ENCODE measurements around the gene HEBP1.

HEBP1 gene

GRCh38 chr12:13032164-13032563, 32.1 kb upstream of the HEBP1 start:
- no peaks in the 10 kb centered on the region for H3K9me3 Mint-ChIP-seq
- H3K4me3 Mint-ChIP-seq, result no peak overlapping the region
- no peaks in the 10 kb centered on the region for H3K36me3 Mint-ChIP-seq (ENCODE audit: low read depth)
- H3K27me3 Mint-ChIP-seq, result peaks cover 8% of the 10 kb centered on the region
- no peak for DNase-seq
- no peak for ATAC-seq
- H3K27ac Mint-ChIP-seq, result no peak overlapping the region
- H3K4me1 Mint-ChIP-seq, result no peaks in the 10 kb centered on the region

- no peaks in the 10 kb centered on the region for H3K4me1 Mint-ChIP-seq
- H3K27ac Mint-ChIP-seq, result no peak overlapping the region
- ATAC-seq, result no peak
- no peaks in the 10 kb centered on the region for H3K36me3 Mint-ChIP-seq (ENCODE audit: low read depth)
- peaks cover 8% of the 10 kb centered on the region for H3K27me3 Mint-ChIP-seq
- H3K4me3 Mint-ChIP-seq, result no peak overlapping the region
- no peaks in the 10 kb centered on the region for H3K9me3 Mint-ChIP-seq
- no peak for DNase-seq
Observed at GRCh38 chr12:13030541-13031291, 30.7 kb upstream of the HEBP1 start.

GRCh38 chr12:13028825-13029570, 28.9 kb upstream of the HEBP1 start:
- H3K27me3 Mint-ChIP-seq, result peaks cover 10% of the 10 kb centered on the region
- ATAC-seq (no peak), DNase-seq (no peak)
- H3K36me3 Mint-ChIP-seq (ENCODE audit: low read depth), result no peaks in the 10 kb centered on the region
- H3K4me3 Mint-ChIP-seq, result no peak overlapping the region
- no peaks in the 10 kb centered on the region for H3K4me1 Mint-ChIP-seq
- no peaks in the 10 kb centered on the region for H3K9me3 Mint-ChIP-seq
- H3K27ac Mint-ChIP-seq, result no peak overlapping the region

GRCh38 chr12:13027508-13027907, 27.4 kb upstream of the HEBP1 start:
- ATAC-seq, result no peak
- H3K36me3 Mint-ChIP-seq (ENCODE audit: low read depth), result no peaks in the 10 kb centered on the region

GRCh38 chr12:13027032-13027431, 27.0 kb upstream of the HEBP1 start:
- DNase-seq, result no peak
- Mint-ChIP-seq H3K4me3 (no peak overlapping the region), H3K4me1 (no peaks in the 10 kb centered on the region), H3K27ac (no peak overlapping the region), H3K9me3 (no peaks in the 10 kb centered on the region), H3K36me3 (ENCODE audit: low read depth) (no peaks in the 10 kb centered on the region), H3K27me3 (peaks cover 10% of the 10 kb centered on the region)
- ATAC-seq, result no peak

More at GRCh38 chr12:13027508-13027907, 27.4 kb upstream of the HEBP1 start:
- H3K4me3 Mint-ChIP-seq, result no peak overlapping the region
- no peaks in the 10 kb centered on the region for H3K9me3 Mint-ChIP-seq
- H3K27me3 Mint-ChIP-seq, result peaks cover 10% of the 10 kb centered on the region
- DNase-seq, result no peak
- H3K4me1 Mint-ChIP-seq, result no peaks in the 10 kb centered on the region
- no peak overlapping the region for H3K27ac Mint-ChIP-seq

- Mint-ChIP-seq H3K9me3 (no peaks in the 10 kb centered on the region), H3K4me3 (no peak overlapping the region), H3K4me1 (no peaks in the 10 kb centered on the region), H3K27me3 (peaks cover 10% of the 10 kb centered on the region), H3K27ac (no peak overlapping the region), H3K36me3 (ENCODE audit: low read depth) (no peaks in the 10 kb centered on the region)
- DNase-seq, result no peak
- ATAC-seq, result no peak
Observed at GRCh38 chr12:13026286-13026685, 26.2 kb upstream of the HEBP1 start.

GRCh38 chr12:13024531-13024916, 24.5 kb upstream of the HEBP1 start:
- no peaks in the 10 kb centered on the region for H3K4me1 Mint-ChIP-seq
- no peak for DNase-seq
- no peaks in the 10 kb centered on the region for H3K36me3 Mint-ChIP-seq (ENCODE audit: low read depth)
- no peak overlapping the region for H3K4me3 Mint-ChIP-seq
- H3K27me3 Mint-ChIP-seq, result peaks cover 5% of the 10 kb centered on the region
- H3K9me3 Mint-ChIP-seq, result no peaks in the 10 kb centered on the region
- H3K27ac Mint-ChIP-seq, result no peak overlapping the region
- no peak for ATAC-seq

- peaks cover 4% of the 10 kb centered on the region for H3K27me3 Mint-ChIP-seq
- H3K27ac Mint-ChIP-seq, result no peak overlapping the region
- no peak overlapping the region for H3K4me3 Mint-ChIP-seq
- no peaks in the 10 kb centered on the region for H3K4me1 Mint-ChIP-seq
- DNase-seq, result no peak
- no peak for ATAC-seq
- no peaks in the 10 kb centered on the region for H3K36me3 Mint-ChIP-seq (ENCODE audit: low read depth)
- no peaks in the 10 kb centered on the region for H3K9me3 Mint-ChIP-seq
Observed at GRCh38 chr12:13023811-13024530, 23.9 kb upstream of the HEBP1 start.

- no peaks in the 10 kb centered on the region for H3K9me3 Mint-ChIP-seq
- no peaks in the 10 kb centered on the region for H3K36me3 Mint-ChIP-seq (ENCODE audit: low read depth)
- no peaks in the 10 kb centered on the region for H3K4me1 Mint-ChIP-seq
- DNase-seq, result no peak
- no peak overlapping the region for H3K27ac Mint-ChIP-seq
- no peak overlapping the region for H3K4me3 Mint-ChIP-seq
- peaks cover 5% of the 10 kb centered on the region for H3K27me3 Mint-ChIP-seq
- ATAC-seq, result no peak
Observed at GRCh38 chr12:13022851-13023271, 22.8 kb upstream of the HEBP1 start.

GRCh38 chr12:13011098-13011497, 11.0 kb upstream of the HEBP1 start:
- Mint-ChIP-seq H3K4me1 (no peaks in the 10 kb centered on the region), H3K27me3 (no peaks in the 10 kb centered on the region), H3K4me3 (no peak overlapping the region), H3K27ac (no peak overlapping the region), H3K36me3 (ENCODE audit: low read depth) (no peaks in the 10 kb centered on the region), H3K9me3 (no peaks in the 10 kb centered on the region)
- DNase-seq (no peak), ATAC-seq (no peak)

- no peaks in the 10 kb centered on the region for H3K4me1 Mint-ChIP-seq
- H3K27ac Mint-ChIP-seq, result no peak overlapping the region
- no peaks in the 10 kb centered on the region for H3K9me3 Mint-ChIP-seq
- no peak overlapping the region for H3K4me3 Mint-ChIP-seq
- no peaks in the 10 kb centered on the region for H3K36me3 Mint-ChIP-seq (ENCODE audit: low read depth)
- ATAC-seq (no peak), DNase-seq (no peak)
- no peaks in the 10 kb centered on the region for H3K27me3 Mint-ChIP-seq
Observed at GRCh38 chr12:13008741-13009380, 8.8 kb upstream of the HEBP1 start.

- Mint-ChIP-seq H3K36me3 (ENCODE audit: low read depth) (no peaks in the 10 kb centered on the region), H3K9me3 (no peaks in the 10 kb centered on the region), H3K4me1 (no peaks in the 10 kb centered on the region)
Observed at GRCh38 chr12:13007496-13008233, 7.6 kb upstream of the HEBP1 start.

GRCh38 chr12:13005649-13006048, 5.6 kb upstream of the HEBP1 start:
- DNase-seq, result no peak
- Mint-ChIP-seq H3K4me3 (no peak overlapping the region), H3K27ac (no peak overlapping the region), H3K27me3 (peaks cover 13% of the 10 kb centered on the region), H3K36me3 (ENCODE audit: low read depth) (no peaks in the 10 kb centered on the region), H3K9me3 (no peaks in the 10 kb centered on the region), H3K4me1 (peaks cover 11% of the 10 kb centered on the region)
- no peak for ATAC-seq

More at GRCh38 chr12:13007496-13008233, 7.6 kb upstream of the HEBP1 start:
- H3K27ac Mint-ChIP-seq, result no peak overlapping the region
- H3K27me3 Mint-ChIP-seq, result peaks cover 3% of the 10 kb centered on the region
- H3K4me3 Mint-ChIP-seq, result no peak overlapping the region
- DNase-seq, result no peak
- ATAC-seq, result no peak

GRCh38 chr12:13004986-13005385, 4.9 kb upstream of the HEBP1 start:
- H3K36me3 Mint-ChIP-seq (ENCODE audit: low read depth), result no peaks in the 10 kb centered on the region
- no peak overlapping the region for H3K4me3 Mint-ChIP-seq
- ATAC-seq (no peak), DNase-seq (no peak)
- H3K27me3 Mint-ChIP-seq, result peaks cover 13% of the 10 kb centered on the region
- no peak overlapping the region for H3K27ac Mint-ChIP-seq
- peaks cover 13% of the 10 kb centered on the region for H3K4me1 Mint-ChIP-seq
- no peaks in the 10 kb centered on the region for H3K9me3 Mint-ChIP-seq
